SHP77 treated with DMSO at 0.1 percent for 48 hours (cell line): ENCODE data around the gene GLYATL3.
A peak's percentile ranks its signal among the peaks of the same experiment; 100 is the strongest.

Source experiments
- DNase-seq: peaks from one replicate; lab custom pipeline; 2025; lab: John Stamatoyannopoulos, UW

The GLYATL3 gene

DNA sequence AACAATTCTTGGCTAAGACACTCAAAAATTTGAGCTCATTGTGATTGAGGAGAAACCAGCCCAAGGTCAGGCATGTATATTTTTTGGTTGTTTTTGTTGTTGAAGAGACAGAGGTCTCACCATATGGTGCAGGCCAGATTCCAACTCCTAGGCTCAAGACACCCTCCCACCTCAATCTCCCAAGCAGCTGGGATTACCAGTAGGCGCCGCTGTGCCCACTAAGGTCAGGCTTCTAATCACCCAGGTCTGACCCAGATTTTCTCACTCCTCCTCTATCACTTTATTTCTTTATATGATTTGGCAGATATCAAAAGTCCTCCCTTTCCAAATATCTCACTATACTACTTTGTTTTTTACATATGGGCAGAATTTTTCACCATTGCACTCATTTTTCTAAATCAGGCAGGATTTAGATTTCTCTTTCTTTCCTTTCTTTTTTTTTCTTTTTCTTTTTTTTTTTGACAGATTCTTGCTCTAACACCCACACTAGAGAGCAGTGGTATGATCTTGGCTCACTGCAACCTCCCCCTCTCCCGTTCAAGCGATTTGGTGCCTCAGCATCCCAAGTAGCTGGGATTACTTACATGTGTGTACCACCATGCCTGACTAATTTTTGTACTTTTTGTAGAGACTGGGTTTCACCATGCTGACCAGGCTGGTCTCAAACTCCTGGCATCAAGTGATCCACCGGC is 49.0 kb downstream of the GLYATL3 start:
- DNase-seq, result no peak

DNA sequence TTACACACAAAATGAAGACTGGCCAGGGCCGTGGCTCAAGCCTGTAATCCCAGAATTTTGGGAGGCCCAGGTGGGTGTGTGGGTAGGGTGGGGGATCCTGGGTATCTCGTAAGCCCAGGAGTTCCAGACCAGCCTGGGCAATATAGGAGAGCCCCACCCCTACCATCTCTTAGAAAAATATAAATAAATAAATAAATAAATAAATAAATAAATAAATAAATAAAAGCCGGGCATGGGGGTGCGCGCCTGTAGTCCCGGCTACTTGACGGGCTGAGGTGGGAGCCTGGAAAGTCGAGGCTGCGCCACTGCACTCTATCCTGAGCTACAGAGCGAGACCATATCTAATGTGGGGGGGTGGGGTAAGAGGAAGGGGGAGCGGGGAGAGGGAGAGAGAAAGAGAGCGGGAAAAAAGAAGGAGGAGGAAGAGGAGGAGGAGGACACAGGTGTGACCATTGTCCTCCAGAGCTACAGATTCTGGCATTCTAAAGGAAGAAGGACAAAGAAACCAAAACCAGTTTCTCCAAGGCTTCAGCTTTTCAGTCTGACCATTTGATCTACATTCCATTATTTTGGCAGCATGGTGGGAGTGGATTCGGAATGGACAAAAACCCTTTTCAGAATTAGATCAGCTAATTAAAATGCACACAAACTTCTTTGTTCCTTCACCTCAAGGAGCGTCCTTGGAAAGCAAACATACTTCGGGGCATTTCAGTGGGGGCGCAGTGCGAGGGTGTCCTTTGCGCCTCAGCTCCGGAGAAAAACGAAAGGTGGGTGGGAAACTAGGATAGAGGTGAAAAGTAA is 50.2 kb downstream of the GLYATL3 start:
- no peak for DNase-seq

GRCh38 chr6:49550492-49551077 is 50.9 kb downstream of the GLYATL3 start, which contains the start of gene C6orf141:
Gene C6orf141 (plus strand): TSS chr6:49550668. CDS start chr6:49550793, 125 bp downstream.
- peak; percentile 11 for DNase-seq

GRCh38 chr6:49551078-49551865 is 51.5 kb downstream of the GLYATL3 start:
- DNase-seq, result no peak

DNA sequence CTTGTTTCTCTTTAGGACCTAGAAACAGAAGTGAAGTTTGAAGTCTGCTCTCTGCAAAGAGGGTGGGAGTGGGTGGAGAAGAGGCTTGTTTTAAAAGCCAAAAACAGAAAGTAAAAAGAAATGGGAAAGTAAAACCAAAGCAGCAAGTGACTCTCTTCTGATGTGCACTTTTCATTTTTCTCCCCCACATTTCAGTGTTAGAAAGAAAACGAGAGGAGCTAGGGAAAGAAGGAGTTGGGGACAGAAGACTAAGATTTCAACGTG is 52.1 kb downstream of the GLYATL3 start:
- DNase-seq, result no peak

DNA sequence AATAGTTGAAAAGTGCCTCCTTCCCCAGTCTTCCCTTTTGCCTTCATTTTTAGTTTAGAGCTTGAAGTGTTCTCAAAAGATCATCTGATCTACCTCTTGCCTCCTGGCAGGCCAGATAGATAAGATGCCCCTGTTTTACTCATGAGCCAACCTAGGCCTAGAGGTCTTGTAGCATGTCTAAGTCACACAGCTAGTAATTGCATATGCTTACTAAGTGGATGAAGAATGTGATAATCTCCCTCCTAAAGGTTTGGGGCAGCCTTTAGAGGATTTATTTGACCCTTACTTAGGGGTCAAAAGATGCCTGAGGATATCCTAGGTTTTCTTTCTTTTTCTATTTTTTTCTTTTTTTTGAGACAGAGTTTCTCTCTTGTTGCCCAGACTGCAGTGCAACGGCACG is 52.9 kb downstream of the GLYATL3 start:
- DNase-seq, result no peak

DNA sequence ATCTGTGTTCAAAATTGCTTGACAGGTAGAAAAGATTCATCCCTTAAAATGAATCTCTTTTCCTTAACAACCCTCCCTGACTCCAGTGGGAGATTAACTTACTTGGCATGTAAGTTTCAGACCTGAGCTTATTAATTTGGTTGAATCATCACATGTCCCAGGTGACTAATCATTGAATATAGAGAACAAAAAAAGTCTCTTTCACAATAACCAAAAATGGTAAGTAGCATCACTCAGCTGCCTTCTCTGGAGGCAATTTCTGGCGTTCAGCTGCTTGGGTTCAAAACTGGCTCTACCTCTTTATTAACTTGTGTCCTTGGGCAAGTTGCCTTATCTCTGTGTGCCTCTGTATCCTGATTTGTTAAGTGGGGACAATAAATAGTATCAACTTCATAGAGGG is 53.7 kb downstream of the GLYATL3 start:
- no peak for DNase-seq

DNA sequence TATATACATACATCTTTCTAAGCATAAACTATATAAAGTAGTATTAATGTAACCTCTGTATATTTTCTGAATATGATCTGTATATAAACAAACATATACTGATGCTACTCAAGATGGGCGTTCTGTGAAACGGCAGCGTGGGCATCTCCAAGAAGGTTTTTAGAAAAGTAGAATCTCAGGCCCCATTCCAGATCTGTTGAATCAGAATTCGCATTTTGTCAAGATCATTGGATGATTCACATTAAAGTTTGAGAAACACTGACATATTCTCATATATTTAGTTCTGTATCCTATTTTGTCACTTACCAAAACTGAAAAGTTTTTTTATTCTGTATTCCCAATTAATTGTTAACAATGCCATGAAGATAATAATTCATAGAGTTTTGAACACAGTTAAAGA is 56.2 kb downstream of the GLYATL3 start:
- DNase-seq, result no peak

DNA sequence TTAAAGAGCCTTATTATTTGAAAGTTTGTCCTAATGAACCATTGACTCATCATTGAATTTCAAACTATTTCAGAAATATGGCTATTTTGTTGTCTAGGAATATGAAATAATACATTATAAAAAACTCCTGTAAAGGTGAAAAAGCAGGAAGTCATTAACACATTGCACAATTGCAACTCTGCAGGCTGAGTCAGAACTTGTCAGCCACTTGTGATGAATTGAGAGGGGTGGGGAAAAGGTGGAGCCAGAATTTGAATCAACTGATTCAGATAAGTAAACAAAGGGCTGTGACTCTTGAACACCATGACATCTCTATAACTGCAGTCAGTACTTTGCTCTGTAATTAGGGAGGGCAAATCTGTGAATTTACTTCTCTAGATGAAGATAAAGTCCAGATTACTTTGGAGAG is 56.7 kb downstream of the GLYATL3 start:
- DNase-seq, result peak; percentile 8

DNA sequence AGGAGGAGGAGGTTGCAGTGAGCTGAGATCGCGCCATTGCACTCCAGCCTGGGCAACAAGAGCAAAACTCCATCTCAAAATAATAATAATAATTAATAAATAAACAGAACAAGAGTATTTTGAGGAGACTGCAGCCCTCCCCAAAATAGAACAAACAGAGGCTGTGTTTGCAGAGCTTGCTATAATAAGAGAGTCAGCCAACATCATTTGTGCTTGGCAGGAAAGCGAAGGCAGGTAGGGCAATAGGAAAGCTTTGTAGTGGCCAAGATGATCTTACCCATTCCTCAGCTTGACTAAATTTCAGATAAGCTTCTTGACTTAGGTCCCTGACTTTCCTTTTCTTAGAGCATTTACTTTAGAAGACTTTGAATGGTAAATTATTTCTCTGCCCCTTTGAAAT is 57.5 kb downstream of the GLYATL3 start:
- no peak for DNase-seq

- DNase-seq, result no peak
Observed at GRCh38 chr6:49558238-49558637, 58.5 kb downstream of the GLYATL3 start.

DNA sequence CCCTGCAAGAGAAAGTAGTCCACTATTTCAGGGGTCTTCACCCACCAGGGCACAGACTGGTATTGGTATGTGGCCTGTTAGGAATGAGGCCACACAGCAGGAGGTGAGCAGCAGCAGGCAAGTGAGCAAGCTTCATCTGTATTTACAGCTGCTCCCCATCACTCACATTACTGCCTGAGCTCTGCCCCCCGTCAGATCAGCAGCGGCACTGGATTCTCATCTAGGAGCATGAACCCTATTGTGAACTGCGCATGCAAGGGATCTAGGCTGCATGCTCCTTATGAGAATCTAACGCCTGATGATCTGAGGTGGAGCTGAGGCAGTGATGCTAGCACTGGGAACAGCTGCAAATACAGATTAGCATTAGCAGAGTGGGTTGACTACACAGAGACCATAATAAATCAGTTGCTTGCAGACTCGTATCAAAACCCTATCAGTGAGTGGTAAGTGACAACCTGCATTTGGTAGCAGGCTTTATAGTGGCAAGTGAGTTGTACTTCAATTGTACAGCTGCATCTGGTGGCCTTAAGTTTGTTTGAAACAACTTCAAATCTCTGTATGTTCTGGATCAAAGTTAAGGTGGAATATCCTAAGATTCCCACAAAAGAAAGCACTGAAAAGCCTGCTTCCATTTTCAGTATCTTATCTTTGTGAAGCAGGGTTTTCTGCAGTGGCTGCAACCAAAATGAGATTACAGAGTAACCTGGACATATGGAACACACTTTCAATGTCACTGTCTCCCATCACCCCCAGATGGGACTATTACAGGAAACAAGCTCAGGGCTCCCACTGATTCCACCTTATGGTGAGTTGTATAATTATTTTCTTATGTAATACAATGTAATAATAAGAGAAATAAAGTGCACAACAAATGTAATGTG is 63.5 kb downstream of the GLYATL3 start:
- no peak for DNase-seq

GRCh38 chr6:49564552-49564951 is 64.8 kb downstream of the GLYATL3 start:
- DNase-seq, result no peak

GRCh38 chr6:49565261-49565660 is 65.5 kb downstream of the GLYATL3 start:
- no peak for DNase-seq

GRCh38 chr6:49565855-49566254 is 66.1 kb downstream of the GLYATL3 start:
- DNase-seq, result no peak

GRCh38 chr6:49570474-49571079 is 70.9 kb downstream of the GLYATL3 start:
- no peak for DNase-seq

GRCh38 chr6:49576618-49577017 is 76.9 kb downstream of the GLYATL3 start:
- no peak for DNase-seq
